Stimulated activated CD4-positive, alpha-beta T cell treated with anti-CD3 and anti-CD28 coated beads, Interleukin-1b, Interleukin-23, amount 100 ng/mL, for 4 hours (primary cell): ENCODE measurements around the gene GMPR2.
A peak's percentile ranks its signal among the peaks of the same experiment; 100 is the strongest.
"Not testable (repeated sequence)": the region's sequence is repeated elsewhere in the genome, so short reads cannot be mapped to it uniquely, and the experiment has no call there.

Experiments
- DNase-seq, 2 donors: peaks; one replicate each; pipeline ENCODE4 v3.0.0-alpha.2; 2020; ENCODE audit warnings: low read depth in 2 of 2

GMPR2 gene

GRCh38 chr14:24231263-24232120 lies 1.2 kb upstream of the GMPR2 start:
- DNase-seq: no peak

- DNase-seq: peak; percentile 79 to 81
These were observed 546 bp upstream of the GMPR2 start, which contains the start of gene NEDD8 for GRCh38 chr14:24232121-24232644. Gene NEDD8, minus strand, starts transcription at chr14:24232367. Its CDS starts 100 bp downstream, at chr14:24232267.

GRCh38 chr14:24233538-24233866 lies 773 bp downstream of the GMPR2 start:
- DNase-seq: no peak

- no peak for DNase-seq
These were observed 1.6 kb downstream of the GMPR2 start for GRCh38 chr14:24234095-24235005.

- DNase-seq: no peak
These were observed 3.3 kb downstream of the GMPR2 start for GRCh38 chr14:24235804-24236688.

- no peak for DNase-seq
These were observed 4.1 kb downstream of the GMPR2 start for GRCh38 chr14:24236689-24237462.

GRCh38 chr14:24237463-24237955 lies 4.8 kb downstream of the GMPR2 start:
- DNase-seq: no peak

GRCh38 chr14:24238123-24238522 lies 5.4 kb downstream of the GMPR2 start:
- DNase-seq: no peak

GRCh38 chr14:24238527-24239037 lies 5.9 kb downstream of the GMPR2 start:
- no peak for DNase-seq

GRCh38 chr14:24240110-24240918 lies 7.6 kb downstream of the GMPR2 start:
- DNase-seq: no peak

GRCh38 chr14:24241829-24242443 lies 9.2 kb downstream of the GMPR2 start:
- DNase-seq: peak; percentile 89 to 91

- no peak for DNase-seq
These were observed 10.7 kb downstream of the GMPR2 start for GRCh38 chr14:24243336-24243836.

- DNase-seq: not testable (repeated sequence)
These were observed 12.6 kb downstream of the GMPR2 start for GRCh38 chr14:24245350-24245749.

GRCh38 chr14:24246765-24247212 lies 14.1 kb downstream of the GMPR2 start:
- DNase-seq: no peak

- no peak for DNase-seq
These were observed 14.7 kb downstream of the GMPR2 start for GRCh38 chr14:24247422-24247821.

- no peak for DNase-seq
These were observed 16.7 kb downstream of the GMPR2 start for GRCh38 chr14:24249230-24250021.

GRCh38 chr14:24250354-24250753 lies 17.6 kb downstream of the GMPR2 start:
- no peak for DNase-seq

GRCh38 chr14:24251880-24252288 lies 19.2 kb downstream of the GMPR2 start:
- DNase-seq: no peak
